Fibroblast of skin of scalp (primary cell): Measurements from ENCODE around the gene EXOC6B.
A peak's percentile ranks its signal among the peaks of the same experiment; 100 is the strongest.

Experiments used
- DNase-seq: peaks from one replicate; pipeline ENCODE4 v3.0.0-alpha.2; 2013

Gene EXOC6B

GRCh38 chr2:72204786-72205503 lies 620.9 kb downstream of the EXOC6B start:
- no peak for DNase-seq

DNA sequence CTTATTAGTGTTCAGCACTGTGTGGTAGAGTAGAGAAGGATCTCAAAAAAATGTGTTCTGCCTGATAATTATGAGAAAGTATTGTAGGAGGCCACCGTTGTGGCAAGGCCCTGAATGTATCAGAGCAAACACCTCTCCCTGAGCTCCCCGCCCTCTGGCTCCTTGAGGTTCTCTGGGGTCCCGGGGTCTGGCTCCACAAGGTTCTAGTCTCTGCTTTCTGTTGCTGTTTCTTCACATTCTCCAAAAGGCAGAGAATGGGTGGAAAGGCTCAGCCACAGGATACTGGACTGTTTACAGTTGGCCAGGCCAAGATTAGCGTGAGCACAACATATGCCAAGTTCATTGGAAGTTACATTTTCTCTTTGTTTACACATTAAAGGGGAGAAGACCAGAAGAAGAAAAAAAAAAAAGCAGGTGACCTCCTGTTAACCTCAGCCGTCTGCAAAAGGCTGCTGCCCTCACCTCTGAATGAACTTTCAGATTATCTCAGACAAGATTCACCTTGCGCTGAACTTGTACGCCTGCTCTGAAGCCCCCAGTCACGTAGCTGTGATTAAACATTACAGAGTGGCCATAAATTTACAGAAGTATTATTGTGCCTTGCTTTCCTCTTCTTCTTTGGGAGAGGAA lies 621.6 kb downstream of the EXOC6B start:
- DNase-seq: no peak

DNA sequence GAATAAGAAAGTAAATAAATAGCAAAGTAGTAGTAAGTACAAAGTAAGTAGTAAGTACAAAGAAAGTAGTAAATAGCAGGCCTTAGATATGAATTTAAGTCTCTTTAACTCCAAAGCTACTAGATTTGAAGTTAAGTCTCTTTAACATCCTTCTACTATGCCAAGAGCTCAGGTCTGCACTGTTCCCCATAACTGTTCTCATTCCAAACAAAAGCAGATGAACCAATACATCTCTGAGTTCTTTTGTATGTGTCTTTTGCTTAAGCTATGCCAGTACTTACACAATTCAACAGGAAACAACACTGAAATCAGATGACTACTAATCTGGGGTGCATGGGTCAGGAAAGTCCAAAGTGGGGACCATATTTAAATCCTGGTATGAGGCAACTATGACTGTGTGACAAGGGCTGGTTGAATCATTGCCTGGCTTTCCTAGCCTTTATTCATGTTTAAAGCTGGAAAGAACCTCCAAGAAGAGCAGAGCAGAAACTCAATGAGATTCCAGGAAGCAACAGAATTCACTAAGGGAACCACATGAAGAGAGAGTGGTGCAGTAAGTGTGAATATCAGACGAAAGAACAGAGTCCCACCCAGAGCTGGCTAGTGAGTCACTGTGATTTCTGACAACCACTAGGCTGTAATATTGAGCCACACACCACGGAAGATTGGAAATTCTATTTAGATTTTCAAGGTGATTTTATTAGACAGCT lies 627.1 kb downstream of the EXOC6B start:
- peak; percentile 38 for DNase-seq

GRCh38 chr2:72193723-72194122 lies 632.1 kb downstream of the EXOC6B start:
- no peak for DNase-seq

- DNase-seq: no peak
Measured at GRCh38 chr2:72191441-72191840, 634.4 kb downstream of the EXOC6B start.

DNA sequence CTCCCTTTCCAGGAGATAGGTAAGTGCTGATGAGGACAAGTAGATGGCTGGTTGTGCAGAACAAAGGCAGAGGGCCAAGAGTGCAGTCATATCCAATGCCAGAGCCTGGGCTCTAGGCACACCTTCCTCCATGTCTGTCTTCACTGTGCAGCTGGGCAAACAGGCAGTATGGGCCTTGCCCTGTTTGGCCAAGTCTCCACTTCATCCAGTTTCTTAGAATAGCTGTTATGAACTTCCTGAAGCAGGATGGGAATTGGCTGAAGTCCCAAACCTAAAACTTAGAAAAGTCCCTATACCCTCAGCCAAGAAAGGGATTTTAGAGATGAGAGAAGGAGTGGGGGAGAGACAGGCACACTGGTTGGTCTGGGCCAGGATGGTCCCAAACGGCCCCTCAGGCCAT lies 640.6 kb downstream of the EXOC6B start:
- no peak for DNase-seq

DNA sequence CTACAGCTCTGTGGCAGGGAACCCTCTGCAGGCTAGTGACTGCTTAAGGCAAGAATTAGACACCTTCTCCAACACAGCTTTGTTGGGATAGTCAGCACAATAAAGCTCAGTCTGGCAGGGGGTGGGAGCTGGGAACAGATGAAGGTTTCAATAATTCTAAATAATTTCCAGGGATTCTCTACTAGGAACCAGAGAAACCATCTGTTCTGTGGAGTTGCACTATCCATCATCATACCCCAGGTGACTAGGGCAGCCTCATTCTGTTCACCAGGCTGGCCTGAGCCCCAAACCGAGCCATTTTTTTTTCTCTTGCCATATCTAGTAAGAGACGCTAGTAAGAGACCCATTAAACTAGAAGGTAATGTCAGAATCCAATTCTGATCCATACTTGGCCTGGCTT lies 642.4 kb downstream of the EXOC6B start:
- DNase-seq: no peak

GRCh38 chr2:72183016-72183415 lies 642.8 kb downstream of the EXOC6B start:
- DNase-seq: no peak

DNA sequence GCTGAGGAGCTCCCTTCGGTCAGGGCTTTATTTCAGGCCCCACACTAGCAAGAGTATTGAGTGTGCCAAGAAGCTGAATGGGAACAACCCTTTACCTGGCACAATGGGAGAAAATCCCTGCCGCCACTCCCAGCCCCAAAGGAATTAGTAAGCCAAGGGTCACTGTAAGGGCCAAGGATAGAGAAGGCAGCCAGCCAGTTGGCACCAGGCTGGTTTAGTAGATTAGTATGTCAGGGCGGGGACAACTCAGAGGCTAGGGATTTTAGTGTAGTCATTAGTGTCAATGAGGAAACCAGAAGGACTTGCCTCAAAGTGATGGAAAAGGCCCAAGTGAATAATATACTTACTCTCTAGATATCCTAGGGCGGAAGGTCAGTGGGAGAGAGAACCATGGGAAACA lies 643.3 kb downstream of the EXOC6B start:
- no peak for DNase-seq

GRCh38 chr2:72181616-72182015 lies 644.2 kb downstream of the EXOC6B start:
- DNase-seq: no peak

- no peak for DNase-seq
Measured at GRCh38 chr2:72180351-72180750, 645.5 kb downstream of the EXOC6B start.

GRCh38 chr2:72178551-72178950 lies 647.3 kb downstream of the EXOC6B start:
- DNase-seq: no peak

DNA sequence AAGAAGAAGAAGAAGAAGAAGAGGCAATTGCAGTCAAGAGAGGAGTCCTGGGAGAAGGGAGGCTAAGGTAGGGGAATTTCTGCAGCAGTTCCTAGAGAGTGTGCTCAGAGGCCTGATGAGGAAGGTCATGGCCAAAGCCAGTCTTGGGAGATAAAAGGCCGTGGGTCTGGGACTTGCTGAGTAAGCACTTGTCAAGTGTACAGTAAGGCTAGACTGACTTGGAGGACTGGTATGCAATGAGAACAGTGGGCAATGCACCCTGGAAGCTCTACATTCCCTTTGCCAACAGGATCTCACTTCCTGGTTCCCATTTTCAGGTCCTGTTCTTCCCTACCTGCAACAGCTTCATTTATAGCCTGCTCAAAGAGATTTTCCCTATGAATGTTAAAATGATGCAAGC lies 649.6 kb downstream of the EXOC6B start:
- no peak for DNase-seq

DNA sequence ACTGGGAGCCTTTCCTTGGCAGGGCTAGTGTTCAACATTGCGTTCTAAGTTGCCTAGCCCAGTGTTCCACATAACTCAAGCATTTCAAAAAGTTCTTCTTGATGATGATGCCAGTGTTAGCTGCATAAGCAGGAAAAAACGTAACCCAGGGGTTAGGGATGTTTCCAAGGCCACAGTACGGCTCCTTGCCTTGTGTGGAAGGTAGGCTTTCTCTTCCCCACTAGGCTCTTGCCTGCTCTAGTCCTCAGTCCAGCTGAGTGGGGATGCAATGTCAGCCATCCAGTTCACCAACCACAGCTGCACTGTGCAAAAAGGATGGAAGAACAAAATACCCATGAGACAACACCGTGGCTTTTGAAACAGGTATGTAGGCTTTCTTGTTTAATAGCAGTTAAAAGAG lies 650.2 kb downstream of the EXOC6B start:
- DNase-seq: no peak

- DNase-seq: peak; percentile 23
Measured at GRCh38 chr2:72173640-72174321, 652.1 kb downstream of the EXOC6B start.

DNA sequence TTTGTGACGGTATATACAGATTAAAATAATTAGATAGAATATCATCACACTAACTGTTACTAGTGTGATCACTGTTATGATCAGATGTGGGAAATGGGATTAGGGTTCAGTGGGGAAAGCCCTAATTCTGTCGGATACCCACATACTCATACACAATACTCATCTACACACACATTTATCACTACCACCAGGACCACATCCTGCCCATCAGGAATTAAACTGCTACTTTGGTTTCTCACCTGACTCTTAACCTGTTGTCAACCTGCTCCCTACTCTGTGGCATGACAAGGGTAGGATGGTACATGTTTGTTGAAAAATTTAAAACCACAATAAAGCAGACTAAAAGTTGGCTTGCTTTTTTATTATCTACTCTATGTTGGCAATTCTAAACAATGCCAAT lies 653.4 kb downstream of the EXOC6B start:
- no peak for DNase-seq

DNA sequence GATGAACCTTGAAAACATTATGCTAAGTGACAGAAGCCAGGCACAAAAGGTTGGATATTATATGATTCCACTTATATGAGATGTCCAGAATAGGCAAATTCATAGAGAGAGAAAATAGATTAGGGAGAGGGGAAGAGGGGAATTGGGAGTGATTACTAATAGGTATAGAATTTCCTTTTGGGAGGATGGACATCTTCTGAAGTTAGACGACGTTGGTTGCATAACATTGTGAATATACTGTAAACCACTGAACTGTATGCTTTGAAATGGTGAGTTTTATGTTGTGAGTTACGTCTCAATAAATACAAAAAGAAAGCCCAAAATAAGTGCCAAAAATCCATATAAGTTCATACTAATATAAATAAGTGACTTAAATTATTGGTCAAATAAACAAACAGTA lies 659.6 kb downstream of the EXOC6B start:
- no peak for DNase-seq

DNA sequence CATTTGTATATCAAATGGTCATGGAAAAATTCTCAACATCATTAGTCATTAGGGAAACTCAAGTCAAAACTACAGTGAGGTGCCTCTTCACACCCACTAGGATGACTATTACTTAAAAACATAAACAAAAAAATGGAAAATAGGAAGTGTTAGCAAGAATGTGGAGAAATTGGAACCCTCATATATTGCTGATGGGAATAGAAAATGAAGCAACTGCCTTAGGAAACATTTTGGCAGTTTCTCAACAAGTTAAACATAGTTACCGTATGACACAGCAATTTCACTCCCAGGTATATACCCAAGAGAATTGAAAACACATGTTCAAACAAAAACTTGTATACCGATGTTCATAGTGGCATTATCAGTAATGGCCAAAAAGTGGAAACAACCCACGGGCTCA lies 660.0 kb downstream of the EXOC6B start:
- no peak for DNase-seq

DNA sequence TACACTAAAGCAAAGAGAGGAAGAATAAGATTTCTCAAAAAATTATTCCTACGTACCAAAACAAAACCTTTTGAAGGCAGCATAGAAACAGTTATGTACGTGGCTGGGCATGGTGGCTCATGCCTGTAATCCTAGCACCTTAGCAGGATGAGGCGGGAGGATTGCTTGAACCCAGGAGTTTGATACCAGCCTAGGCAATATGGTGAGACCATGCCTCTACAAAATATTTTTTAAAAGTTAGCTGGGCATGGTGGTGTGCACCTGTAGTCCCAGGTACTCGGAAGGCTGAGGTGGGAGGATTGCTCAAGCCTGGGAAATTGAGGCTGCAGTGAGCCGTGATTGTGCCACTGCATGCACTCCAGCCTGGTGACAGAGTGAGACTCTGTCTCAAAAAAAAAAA lies 663.3 kb downstream of the EXOC6B start:
- DNase-seq: no peak

DNA sequence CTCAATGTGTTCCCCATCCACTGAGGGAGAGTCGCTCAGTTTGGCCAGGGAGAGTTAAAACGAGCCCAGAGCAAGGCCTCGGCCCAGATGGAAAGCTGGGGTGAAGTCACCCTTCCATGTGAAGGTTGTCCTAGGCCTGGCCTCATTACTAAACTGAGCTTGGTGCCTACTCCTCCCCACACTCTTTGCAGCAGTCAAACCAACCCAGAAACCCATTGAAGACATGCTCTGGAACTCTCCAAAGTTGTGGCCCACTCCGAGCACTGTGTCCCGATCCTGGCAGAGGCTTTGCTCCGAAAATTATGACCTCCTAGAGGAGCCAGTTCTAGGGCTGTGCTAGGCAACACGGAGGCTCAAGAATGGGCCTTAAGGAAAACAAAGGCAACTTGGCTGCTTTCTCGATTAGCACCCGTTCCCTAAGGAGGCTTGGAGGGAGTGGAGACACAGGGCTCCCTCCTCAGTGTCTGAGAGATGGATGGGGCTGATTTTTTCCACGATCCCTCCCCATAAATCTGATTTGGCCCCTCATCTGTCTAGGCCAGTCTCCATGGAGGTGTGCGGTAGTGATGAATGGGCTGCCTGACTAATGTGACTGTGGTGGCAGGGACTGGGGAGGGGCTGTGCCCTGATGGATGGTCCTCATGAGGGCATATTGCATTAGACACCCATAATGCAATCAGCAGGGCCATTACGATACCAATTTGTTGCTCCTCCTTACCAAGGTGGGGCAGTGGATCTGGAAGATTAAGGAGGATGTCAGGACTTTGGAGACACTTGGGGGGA lies 666.4 kb downstream of the EXOC6B start:
- DNase-seq: no peak

DNA sequence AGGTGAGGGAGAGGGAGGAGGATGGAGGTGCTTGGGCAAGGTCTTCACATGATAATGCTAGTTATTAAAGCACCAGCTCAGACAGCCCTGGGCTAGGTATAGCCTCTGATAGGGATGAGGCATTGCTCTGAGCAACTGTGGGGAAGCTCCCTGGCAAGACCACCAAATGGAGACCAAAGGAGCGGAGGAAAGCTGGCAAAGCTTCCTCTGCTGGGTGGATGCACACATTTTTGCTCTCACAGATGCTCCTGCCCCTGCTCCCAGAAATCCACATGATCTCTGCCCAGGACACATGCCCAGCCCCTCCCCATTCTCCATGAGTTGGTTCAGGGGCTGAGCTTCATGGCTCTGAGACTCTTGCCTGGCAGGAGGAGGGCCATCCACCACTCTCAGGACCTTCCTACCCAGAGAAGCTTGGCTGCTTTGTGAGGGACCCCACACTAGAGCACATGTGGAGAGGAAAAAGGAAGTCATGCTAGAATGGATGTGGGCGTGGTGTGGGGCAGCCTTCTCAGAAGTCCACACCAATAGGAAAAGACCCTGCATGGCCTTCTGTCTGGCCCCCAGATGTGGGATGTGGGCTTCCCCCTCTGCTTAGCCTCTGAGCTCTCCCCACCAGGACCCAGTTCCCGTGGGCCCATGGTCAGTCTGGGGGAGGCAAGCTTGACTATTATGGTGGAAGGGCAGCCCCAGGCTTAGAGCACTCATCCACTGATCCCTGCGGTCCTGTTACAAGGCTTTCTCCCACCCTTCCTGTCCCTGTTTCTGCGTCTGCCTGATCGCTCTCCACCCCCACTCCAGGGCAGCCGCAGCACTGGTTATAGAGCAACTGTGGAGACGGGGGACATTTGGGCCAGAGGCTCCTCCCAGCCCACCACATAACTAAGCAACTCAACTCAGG lies 667.7 kb downstream of the EXOC6B start:
- no peak for DNase-seq
